Stimulated activated CD4-positive, alpha-beta T cell treated with anti-CD3 and anti-CD28 coated beads, TNF-alpha, amount 100 ng/mL, for 1 hour (primary cell): ENCODE data around the gene STRIP1.
A peak's percentile ranks its signal among the peaks of the same experiment; 100 is the strongest.

Experiments used
- DNase-seq, 3 donors: peaks; one replicate each; pipeline ENCODE4 v3.0.0-alpha.2; 2020; ENCODE audit warnings: low read depth in 3 of 3, low spot score in 1 of 3

The STRIP1 gene

DNA sequence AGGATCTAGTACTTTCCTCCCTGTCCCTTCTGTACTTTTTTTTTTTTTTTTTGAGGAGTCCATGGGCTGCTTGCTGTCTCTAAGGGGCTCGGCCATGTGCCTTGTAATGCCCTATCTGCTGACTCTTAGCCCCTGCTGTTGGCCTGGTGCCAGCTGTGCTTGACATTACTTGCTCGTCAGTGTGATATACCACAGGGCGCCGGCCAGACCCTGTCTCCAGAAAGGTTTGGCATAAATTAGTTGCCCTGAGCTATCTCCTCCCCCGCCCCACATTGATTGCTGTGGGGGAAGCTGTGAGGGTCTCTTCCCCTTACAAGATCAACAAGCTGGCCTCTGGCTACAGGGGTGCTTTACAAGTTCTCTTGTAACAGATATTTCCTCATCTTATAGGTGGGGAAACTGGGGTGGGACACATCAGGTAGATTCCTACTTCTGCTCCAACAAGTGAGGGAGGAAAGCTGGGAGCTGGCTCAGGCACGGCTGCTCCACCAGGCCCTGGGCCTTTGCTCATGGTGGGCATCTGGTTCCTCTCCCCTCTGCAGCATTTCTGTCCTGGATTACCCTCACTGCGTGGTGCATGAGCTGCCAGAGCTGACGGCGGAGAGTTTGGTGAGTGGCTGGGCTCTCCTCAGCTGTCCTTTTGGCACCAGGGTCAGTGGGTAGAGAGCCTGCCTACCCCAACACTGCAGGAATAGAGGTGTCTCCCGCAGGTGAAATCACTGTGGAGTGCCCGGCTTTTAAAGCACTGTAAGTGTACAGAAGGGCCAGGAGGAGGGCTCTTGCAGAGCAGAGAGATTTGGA, 15.6 kb downstream of the STRIP1 start:
- no peak for DNase-seq

DNA sequence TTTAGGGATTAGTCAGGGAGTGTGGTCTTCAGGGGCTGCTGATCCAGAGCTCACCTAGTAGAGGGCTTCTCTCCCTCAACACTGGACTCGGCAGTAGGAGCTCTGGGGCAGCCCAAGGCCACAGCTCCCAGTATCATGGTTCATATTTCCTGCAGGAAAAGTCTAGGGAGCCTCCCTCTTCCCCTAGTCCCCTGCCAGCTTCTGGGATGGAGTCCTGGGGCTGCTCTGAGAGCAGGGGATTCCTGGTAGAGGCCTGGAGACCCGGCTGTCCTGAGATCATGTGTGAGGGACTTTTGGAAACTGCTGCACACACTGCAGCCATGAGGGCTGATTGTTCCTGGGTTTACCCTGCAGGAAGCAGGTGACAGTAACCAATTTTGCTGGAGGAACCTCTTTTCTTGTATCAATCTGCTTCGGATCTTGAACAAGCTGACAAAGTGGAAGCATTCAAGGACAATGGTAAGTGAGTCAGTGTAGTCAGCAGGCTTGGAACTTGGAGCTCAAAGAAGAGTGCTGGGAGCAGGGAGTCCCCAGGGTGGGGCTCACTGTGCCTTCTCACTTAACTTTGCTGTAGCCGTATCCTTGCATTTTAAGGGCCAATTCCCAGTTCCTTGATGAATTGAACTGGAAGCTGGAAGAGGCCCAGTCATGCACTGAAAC, 16.3 kb downstream of the STRIP1 start:
- DNase-seq, result no peak

- no peak for DNase-seq
These were observed 16.8 kb downstream of the STRIP1 start for GRCh38 chr1:110051262-110051648.

DNA sequence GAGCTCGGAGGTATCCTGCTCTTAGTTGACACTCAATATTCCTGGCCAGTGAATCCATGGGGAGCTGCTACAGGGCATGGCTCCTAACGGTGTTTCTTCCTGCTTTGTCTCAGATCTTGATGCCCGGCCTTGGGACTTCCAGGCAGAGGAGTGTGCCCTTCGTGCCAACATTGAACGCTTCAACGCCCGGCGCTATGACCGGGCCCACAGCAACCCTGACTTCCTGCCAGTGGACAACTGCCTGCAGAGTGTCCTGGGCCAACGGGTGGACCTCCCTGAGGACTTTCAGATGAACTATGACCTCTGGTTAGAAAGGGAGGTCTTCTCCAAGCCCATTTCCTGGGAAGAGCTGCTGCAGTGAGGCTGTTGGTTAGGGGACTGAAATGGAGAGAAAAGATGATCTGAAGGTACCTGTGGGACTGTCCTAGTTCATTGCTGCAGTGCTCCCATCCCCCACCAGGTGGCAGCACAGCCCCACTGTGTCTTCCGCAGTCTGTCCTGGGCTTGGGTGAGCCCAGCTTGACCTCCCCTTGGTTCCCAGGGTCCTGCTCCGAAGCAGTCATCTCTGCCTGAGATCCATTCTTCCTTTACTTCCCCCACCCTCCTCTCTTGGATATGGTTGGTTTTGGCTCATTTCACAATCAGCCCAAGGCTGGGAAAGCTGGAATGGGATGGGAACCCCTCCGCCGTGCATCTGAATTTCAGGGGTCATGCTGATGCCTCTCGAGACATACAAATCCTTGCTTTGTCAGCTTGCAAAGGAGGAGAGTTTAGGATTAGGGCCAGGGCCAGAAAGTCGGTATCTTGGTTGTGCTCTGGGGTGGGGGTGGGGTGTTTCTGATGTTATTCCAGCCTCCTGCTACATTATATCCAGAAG, 19.4 kb downstream of the STRIP1 start:
- peak in 2 of 3 donors; percentile 38 to 72 for DNase-seq

DNA sequence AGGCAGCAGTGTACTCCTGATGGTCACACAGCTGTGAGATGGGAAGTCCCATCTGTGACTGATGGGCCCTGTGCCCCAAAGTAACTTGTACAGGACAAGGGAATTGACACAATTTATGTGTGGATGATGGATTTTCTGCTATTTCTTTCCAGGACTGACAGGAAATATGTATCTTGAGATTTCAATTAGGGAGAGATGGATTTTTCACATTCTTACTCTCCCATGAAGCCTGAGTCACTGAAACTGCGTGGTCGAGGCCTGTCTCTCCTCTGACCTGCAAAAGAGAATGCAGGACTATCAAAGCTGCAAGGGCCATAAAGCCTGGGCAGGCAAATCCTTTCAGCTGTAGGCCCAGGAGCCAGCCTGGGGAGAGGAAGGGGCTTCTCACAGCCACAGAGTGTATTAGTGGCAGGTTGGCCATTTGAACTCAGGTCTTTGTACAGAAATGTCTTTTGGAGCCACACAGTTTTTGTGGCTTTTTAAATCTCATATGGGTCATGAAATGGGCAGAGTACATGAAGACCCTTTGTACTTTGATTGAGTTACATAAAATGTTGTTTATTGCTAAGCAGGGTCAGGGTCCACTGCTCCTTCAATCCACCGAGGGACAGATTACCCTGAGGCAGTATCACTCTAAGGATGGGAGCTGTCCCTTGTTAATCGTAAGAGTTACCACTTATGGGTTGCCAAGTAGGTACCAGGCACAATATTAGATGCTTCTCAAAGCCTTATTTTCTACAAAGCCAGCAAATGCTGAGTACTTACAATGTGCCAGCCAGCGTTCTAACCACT, 21.3 kb downstream of the STRIP1 start:
- DNase-seq, result no peak

DNA sequence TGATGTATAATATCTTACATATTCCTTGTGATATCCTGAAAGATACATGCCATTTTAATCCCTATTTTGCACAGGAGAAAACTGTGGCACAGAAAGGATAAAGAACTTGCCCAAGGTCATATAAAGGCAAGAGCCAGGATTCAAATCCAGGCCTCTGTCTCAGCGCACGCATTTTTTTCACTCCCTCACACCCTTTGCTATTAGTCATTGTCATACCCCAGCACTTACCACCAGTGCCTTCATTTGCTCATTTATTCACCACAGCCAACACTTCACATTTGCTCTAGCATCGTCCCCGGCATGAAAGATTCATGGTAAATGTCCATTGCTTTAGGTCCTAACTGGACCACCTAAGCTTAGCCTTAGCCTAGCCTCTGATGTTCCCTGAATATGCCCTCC, 21.9 kb downstream of the STRIP1 start:
- DNase-seq, result no peak

DNA sequence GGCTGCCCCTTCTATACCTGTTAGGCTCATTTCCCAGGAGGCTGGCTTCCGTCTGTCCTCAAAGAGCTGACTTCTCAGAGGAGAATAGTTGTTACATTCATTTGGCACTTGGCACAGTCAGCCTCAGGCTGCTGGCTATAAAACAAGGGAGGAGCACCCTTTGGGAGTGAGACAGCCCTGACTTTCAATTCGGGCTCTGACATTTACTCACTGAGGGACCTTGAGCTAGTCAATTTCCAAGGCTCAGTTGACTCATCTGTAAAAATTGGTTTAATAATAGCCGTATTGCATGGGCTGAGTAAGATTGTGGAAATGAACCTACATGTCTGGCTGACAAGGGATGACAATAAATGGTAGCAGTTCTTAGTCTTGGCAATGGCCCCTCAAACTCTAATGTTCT, 22.4 kb downstream of the STRIP1 start:
- DNase-seq, result no peak

DNA sequence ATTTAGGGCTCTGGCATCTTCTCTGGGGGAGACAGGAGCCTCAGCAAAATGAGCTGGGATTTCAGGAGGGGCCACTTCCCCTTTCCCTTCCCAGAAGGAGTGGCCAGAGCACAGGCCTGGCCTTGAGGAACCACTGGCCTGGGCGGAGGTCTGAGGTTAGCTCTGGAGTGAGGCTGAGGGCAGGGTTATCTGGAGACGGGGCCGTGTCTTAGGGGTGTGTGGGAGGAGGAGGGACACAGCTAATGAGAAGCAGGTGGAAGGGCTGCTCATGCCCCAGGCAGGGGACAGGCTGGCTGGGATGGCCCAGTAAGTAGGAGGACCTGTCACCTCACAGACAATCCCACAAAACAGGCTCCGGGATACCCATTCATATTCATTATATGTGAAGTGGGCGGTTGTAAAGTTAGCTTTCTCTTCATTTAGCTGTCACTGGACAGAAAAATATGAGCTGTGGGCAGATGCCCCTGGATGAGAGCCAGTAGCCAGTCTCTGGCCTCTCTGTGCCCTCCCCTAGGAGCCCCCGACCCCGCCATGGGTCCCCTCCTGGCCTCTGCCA, 23.6 kb downstream of the STRIP1 start:
- DNase-seq, result no peak

- DNase-seq, result no peak
These were observed 24.2 kb downstream of the STRIP1 start for GRCh38 chr1:110058591-110058990.

DNA sequence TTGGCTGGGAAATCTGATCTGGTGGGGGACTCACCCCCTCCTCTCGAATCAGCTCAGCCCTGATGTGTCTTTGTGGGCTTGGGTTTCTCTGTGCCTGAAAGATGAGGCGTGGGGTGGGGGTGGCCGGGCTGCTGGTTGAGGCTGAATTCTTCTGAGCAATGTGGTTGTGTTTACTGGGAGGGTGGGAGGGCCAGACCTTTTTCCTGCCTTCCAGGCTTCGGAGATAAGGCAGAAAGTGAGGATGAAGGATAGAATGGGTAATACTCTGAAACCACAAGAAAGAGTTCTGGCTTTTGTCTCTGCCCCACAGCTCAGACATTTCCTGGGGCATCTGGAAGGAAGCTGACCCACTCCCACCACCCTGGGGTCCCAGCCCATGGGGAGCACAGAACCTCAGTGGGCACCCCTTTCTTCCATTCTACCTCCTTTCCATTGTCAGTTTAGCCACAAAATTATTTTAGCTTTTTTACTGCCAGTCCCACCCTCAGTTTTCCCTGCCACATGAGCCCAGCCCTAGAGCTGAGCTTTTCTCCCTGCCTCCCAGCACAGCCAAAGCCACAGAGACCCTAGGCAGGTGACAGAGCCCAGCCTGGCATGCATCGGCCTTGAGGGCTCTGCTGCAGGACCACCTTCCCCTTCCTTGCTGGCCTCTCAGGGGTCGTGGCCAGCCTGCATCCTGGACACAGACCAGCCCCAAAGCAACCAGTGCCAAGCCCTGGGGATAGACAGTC, 24.9 kb downstream of the STRIP1 start:
- no peak for DNase-seq

- DNase-seq, result peak; percentile 21 to 74 (median 27)
These were observed 25.7 kb downstream of the STRIP1 start for GRCh38 chr1:110060034-110060661.

- DNase-seq, result no peak
These were observed 26.2 kb downstream of the STRIP1 start for GRCh38 chr1:110060662-110061060.

- no peak for DNase-seq
These were observed 26.9 kb downstream of the STRIP1 start for GRCh38 chr1:110061341-110061740.

- DNase-seq, result no peak
These were observed 28.2 kb downstream of the STRIP1 start for GRCh38 chr1:110062612-110063011.

- no peak for DNase-seq
These were observed 29.4 kb downstream of the STRIP1 start for GRCh38 chr1:110063781-110064180.

- DNase-seq, result no peak
These were observed 30.3 kb downstream of the STRIP1 start for GRCh38 chr1:110064576-110065337.

DNA sequence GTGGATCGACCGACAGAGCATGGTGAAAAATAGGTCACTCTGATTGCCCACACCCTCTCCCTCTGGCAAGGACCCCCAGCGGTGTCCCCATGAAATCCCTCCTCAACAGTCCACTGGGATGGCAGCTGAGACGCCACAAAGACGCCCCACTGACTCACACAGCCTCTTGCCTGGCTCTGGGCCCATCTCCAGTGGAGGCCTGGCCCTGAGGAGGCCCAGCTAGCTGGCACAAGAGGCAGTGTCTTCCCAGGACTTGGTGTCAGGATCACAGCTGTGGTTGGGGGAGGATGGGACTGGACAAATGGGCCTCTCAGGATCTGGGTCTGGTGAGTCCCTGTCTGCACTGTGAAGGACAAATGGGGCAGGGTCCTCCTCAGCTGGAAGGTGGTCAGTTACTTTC, 31.4 kb downstream of the STRIP1 start:
- no peak for DNase-seq

- no peak for DNase-seq
These were observed 33.1 kb downstream of the STRIP1 start for GRCh38 chr1:110067479-110067892.
